HG02943 (cell line): Measurements from ENCODE around the gene DENND6A.
A peak's percentile ranks its signal among the peaks of the same experiment; 100 is the strongest.
"Not testable (repeated sequence)": the region's sequence is repeated elsewhere in the genome, so short reads cannot be mapped to it uniquely, and the experiment has no call there.

Experiments
- ATAC-seq: cut with Tn5 transposase; IDR thresholded peaks from one replicate; pipeline ENCODE4 v1.9.1; 2021; ENCODE audit warnings: mild to moderate bottlenecking, low read depth, moderate library complexity; ENCODE audit not compliant: unreplicated experiment

The DENND6A gene, protein sequence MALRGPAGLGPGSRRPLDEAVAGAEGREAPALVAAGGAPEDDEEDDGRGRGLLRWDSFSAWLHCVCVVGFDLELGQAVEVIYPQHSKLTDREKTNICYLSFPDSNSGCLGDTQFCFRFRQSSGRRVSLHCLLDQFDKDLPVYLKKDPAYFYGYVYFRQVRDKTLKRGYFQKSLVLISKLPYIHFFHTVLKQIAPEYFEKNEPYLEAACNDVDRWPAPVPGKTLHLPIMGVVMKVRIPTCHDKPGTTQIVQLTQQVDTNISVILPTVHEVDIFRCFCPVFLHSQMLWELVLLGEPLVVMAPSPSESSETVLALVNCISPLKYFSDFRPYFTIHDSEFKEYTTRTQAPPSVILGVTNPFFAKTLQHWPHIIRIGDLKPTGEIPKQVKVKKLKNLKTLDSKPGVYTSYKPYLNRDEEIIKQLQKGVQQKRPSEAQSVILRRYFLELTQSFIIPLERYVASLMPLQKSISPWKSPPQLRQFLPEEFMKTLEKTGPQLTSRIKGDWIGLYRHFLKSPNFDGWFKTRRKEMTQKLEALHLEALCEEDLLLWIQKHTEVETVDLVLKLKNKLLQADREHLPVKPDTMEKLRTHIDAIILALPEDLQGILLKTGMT

DNA sequence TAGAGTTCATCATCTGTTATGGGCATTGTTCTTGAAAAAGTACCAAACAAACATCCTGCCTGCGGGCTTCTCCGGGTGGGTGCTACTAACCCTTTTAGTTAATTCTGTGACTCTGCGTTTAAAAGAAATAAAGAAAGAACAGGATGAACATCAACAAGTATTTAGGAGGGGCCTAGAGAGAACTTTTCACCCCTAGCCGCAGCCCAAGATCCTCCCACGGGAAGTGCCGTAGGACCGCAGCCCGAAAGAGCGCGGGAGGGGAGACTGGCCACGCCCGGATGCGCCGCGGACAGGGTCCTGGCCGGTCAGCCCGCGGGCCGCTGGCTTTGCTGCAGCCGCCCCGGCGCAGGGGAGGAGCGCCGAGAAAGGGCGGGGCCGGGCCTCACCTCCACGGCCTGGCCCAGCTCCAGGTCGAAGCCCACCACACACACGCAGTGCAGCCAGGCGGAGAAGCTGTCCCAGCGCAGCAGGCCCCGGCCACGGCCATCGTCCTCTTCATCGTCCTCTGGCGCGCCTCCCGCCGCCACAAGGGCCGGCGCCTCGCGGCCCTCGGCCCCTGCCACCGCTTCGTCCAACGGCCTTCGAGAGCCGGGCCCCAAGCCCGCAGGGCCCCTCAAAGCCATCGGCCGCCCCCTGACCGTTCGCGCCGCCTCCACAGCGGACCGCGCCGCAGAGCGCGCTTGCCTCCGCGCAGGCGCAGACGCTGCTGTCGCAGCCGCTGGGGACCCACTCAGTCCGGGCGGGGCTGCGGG is at the start of gene DENND6A:
TSS of gene DENND6A (minus strand) at position 682 of the 752 bp plus-strand sequence. CDS start at position 623, 59 bp downstream.
- ATAC-seq: peak; percentile 78

DNA sequence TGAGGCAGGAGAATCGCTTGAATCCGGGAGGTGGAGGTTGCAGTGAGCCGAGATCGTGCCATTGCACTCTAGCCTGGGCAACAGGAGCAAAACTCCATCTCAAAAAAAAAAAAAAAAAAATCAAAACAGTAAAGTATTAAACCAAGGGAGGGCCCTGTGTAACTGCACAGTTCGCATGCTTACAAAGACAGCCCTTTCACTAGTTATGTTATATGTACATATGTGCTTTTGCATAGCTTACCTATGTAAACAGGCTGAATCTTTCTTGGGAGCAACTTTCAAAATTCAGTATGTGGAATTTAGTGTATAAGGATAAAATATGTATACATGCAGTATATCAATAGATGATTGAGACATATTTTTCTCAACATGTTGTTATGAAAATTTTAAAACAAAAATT is 47.1 kb upstream of the DENND6A start:
- no peak for ATAC-seq

DNA sequence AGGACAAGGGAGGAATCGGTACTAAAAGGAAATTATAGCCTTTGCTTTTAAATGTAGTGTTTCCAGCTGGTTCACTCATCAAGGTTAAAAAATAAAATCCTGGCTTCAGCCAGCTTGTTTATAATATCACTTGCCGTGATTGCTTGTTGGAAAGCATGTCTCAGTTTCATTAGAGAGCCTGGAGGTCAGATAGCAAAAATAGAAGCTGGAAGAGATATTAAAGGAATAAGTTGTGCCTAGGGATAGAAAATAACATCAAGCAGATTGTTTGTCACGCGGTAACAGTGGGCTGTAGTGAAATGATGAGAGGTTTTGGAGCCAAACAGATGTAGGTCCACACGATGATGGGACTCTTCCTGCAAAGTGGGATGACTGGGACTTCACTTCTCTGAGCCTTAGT is 45.5 kb upstream of the DENND6A start:
- ATAC-seq: no peak

DNA sequence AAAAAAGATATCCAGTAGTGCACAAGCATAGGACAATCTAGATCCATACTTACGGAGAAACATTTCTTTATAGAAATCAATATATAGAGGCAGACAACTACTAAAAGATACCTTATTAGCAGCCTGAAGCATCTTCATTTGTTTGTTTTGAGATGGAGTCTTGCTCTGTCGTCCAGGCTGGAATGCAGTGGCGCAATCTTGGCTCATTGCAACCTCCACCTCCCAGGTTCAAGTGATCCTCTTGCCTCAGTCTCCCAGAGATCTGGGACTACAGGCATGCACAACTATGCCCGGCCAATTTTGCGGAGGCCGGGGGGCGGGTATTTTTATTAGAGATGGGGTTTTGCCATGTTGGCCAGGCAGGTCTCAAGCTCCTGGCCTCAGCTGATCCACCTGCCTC is 45.0 kb upstream of the DENND6A start:
- ATAC-seq: no peak

DNA sequence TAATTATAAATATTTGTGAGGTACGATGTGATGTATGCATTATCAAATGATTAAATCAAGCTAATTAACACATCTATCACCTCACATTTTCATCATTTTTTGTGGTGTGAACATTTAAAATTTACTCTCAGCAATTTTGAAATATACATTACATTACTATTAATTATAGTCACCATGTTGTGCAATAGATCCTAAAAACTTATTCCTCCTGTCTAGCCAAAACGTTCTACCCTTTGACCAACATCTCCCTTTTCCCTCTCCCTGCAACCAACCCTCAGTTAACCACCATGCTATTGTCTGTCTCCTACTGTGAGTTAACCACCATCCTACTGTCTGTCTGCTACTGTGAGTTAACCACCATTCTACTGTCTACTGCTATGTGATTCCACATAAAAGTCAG is 42.5 kb upstream of the DENND6A start:
- ATAC-seq: no peak

DNA sequence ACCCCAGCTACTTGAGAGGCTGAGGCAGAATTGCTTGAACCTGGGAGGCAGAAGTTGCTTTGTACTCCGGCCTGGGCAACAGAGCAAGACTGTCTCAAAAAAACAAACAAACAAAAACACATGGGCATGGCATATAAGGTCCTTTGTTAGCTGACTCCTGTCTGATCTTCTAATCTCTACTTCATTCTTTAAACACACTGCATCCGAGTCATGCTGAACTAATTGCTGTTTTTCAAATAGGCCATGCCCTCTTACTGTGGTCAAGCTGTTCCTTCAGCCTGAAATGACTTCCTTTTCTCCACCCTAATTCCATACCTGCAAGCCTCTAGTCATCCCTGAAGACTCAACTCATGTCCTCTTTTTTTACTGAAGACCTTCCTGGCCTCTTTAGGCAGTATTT is 40.9 kb upstream of the DENND6A start:
- no peak for ATAC-seq

DNA sequence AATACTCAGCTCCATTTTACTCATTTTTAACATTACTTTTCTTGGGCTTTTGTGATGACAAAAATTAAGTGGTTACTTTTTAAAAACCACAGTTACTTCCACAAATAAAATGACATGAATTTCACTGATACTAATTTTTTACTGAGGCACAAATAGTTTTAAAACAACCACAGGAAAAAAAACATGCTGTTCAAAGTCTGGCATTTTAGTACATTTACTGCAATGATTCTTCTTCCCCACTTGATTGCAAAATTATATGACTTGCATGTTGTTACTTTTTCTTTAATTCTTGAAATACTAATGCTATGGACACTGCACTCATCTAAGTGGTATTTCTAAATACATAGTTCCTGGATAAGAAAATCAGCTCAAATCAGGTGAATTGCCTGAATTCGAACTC is 38.4 kb upstream of the DENND6A start:
- no peak for ATAC-seq

DNA sequence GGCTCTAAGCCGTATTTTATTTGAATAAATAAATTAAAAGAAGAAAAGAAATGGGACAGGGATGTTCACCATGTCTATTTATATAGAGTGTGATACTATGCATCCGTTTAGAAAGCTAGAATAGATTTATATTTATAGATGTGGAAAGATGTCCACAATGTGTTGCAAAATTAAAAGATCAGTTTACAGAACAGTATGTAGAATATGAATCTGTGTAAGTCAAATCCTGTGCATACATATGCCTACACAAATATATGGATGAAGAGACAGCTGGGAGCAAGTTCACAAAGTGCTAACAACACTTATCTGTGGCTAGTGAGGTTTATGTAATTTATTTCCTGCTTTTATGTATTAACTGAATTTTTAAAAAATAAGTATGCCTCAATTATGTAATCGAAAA is 37.8 kb upstream of the DENND6A start:
- no peak for ATAC-seq

DNA sequence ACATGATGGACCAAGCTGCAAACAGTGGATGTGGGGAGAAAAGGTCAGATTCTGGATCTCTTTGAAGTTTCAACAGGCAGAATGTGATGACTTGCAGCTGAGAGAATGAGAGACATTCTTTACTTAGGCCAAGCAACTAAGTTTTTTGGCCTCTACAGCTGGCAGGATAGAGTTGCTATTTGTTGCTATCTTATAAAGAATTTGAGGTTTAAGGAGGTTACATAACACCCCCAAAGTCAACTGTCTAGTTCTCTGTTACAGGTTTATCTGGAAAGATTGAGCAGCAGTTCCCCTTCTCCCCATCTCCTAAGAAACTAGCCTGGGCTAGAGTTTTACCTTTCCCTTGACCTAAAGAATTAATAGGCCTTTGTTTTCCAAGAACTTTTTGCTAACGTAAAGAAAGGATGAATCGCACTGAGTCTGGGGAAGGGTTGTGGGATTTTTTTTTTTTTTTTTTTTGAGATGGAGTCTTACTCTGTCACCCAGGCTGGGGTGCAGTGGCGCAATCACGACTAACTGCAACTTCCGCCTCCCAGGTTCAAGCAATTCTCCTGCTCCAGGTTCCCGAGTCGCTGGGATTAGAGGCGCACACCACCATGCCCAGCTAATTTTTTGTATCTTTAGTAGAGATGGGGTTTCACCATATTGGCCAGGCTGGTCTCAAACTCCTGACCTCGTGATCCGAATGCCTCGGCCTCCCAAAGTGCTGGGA is 36.6 kb upstream of the DENND6A start:
- no peak for ATAC-seq

DNA sequence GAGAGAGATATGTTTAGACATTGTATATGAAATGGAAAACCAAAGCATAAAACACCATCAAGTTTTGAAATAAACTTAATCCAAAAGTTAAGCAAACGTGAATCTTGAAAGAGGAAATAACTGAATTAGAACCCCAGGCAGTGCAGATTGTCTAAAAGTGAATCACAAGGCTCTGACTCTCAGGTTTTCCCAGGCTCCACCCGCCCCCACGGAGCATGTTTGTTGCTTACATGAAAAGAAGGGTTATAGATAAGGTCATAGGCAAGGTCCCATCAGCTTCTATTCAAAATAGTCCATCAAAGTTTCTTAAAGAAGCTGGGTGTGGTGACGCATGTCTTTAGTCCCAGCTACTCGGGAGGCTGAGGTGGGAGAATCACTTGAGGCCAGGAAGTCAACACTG is 34.2 kb upstream of the DENND6A start:
- no peak for ATAC-seq

DNA sequence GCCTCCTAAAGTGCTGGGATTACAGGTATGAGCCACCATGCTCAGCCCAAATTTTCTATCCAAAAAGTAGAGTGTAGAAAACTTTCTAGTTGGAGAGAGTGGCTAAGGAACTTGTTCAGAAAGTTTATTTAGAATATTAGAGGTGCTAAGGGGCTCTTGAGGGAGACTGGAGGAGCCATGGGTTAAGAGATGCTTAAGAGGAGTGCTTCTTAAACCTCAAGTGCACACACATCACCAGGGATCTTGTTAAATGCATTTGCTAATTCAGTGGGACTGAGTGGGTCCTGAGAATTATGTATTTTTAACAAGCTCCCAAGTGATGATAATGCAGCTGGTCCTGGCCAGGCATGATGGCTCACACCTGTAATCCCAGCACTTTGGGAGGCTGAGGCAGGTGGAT is 33.5 kb upstream of the DENND6A start:
- ATAC-seq: no peak

DNA sequence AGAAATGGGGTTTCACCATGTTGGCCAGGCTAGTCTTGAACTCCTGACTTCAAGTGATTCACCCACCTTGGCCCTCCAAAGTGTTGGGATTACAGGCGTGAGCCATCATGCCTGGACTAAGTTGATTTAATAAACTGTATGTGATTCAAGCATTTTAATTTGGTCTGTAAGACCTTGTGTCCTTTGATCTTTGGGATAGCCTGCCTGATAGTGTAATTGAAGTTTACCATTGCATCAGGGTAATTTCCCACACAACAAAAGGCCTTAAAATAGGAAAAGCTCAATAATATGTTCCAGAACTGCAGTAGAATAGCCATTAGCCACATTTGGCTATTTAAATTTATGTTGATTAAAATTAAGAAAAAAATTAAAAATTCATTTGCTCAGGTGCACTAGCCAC is 25.2 kb upstream of the DENND6A start:
- ATAC-seq: no peak

DNA sequence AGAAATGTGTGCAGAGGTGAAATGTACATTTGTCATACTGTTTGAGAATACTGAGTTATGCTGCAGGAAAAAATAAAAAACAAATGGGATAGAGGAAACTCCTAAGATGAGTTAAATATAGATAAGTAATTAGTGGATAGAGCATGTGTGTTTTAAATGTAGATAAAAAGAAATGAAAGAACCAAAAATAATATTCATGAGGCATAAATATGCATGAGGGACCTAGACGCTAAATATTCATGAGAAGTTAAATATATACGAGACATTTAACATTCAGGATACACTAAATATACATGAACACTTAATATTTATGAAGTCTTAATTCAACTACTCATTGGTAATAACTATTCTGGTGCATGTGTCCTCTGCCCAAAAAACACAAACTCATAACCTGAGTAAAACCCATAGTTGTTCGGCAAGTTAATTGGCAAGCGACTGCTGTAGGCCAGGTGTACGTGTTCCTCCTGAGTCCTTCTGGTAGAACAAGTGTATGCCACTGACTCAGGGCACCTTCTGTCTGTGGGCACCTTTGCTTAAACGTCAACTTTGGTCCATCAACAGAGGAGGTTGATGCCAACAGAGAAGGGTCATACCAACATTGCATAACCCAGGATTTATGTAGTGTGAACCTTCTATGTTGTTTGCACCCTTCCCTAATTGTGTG is 24.5 kb upstream of the DENND6A start:
- no peak for ATAC-seq

DNA sequence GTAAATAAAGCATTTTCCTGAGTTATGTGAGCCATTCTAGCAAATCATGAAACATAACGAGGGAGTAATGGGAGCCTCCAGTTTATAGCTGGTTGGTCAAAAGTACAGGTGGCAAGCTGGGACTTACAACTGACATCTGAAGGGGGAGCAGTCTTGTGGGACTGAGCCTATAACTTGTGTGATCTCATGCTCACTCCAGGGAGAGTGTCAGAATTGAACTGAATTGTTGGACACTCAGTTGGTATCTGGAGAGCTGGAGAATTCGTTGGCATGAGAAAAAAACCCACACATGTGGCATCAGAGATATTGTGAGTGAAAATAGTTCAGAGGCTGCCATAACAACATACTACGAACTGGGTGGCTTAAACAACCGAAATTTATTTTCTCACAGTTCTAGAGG is 22.8 kb upstream of the DENND6A start:
- no peak for ATAC-seq

DNA sequence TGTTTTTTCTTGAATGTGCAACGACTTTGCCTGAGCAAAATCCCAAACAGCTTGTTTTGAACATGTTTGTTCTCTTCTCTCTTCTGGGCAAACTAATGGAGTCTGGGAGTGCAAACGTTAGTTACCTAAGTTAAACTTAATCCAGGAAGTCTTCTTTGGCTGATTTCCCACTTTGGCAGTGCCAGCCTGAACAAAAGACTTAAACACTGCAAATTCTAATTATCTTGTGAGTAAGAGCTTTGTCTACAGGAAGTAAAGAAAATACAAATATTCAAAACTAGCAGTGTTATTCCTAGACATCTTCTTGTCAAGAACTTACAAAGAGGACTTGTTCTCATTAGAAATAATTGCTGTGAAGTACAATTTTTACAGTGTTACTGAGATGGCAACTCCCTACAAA is 16.7 kb upstream of the DENND6A start:
- ATAC-seq: no peak

DNA sequence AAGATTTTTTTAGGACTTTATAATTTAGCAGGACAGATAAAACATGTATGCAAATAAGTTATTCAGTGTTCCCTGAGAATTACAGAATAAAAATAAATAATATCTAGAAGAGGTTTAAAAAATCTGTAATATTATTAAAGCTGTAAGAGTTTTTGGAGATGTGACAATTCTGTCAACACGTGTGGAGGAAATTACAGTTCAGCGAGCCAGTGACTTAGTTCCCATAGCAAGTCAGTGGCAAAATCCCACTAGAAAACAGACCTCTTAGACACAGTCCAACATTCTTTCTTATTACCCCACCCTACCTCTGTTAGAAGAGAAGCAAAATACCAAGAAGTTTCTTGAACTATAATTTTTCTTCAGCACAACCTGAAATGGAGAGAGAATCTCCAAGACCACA is 16.2 kb upstream of the DENND6A start:
- no peak for ATAC-seq

DNA sequence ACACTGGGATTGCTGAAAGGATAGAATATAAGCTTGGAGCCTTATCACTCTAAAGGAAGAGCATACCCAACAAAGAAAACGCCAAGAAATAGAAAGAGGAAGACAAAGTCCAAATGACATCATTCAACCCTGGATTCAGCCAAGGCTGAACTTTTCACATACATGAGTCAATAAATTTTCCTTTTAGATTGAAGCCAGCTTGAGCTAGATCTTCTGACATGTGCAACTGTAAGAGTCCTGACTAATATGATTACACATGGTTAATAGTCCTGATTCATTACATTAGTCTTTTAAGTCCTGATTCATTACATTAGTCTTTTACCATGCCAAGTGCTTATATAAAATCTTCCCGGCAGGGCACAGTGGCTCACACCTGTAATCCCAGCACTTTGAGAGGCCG is 13.6 kb upstream of the DENND6A start:
- ATAC-seq: no peak

DNA sequence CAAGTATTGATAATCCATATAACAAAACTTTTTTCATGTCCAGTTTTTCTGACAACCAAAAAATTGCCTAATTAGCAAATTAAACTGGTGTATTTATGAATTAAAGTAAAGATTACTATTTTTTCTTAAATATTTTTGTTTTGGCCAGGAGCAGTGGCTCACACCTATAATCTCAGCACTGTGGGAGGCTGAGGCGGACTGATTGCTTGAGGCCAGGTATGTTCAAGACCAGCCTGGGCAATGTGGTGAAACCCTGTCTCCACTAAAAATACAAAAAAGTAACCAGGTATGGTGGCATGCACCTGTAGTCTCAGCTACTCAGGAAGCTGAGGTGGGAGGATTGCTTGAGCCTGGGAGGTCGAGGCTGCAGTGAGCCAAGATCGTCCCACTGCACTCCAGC is 12.5 kb upstream of the DENND6A start:
- ATAC-seq: not testable (repeated sequence)

DNA sequence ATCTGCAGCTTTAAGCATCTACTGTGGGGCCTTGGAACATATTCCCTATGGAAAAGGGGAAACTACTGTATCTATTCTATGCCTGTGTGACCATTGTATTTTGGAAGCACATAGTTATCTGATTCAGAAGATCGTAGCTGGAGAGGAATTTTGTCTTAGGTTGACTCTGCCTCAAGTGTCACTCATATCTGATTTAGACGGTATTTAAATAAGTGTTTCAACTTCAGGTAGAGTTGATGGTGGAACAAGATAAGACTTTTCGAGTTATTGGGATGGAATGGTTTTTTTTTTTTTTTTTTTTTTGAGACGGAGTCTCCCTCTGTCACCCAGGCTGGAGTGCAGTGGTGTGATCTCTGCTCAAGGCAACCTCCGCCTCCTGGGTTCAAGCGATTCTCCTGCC is 8.9 kb upstream of the DENND6A start:
- ATAC-seq: no peak

DNA sequence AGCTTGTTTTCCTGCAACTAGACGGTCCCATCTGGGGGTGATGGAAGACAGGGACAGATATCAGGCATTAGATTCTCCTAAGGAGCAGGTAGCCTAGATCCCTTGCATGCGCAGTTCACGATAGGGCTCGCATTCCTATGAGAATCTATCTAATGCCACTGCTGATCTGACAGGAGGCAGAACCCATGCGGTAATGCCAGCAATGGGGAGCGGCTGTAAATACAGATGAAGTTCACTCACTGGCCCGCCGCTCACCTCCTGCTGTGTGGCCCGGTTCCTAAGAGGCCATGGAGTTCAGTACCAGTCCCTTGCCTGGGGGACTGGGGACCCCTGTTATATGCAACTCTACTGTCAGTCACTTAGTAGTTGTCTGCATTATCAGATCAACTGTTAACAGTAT is 7.9 kb upstream of the DENND6A start:
- ATAC-seq: no peak
